ENCODE measurements around the gene MARK4.

DNA sequence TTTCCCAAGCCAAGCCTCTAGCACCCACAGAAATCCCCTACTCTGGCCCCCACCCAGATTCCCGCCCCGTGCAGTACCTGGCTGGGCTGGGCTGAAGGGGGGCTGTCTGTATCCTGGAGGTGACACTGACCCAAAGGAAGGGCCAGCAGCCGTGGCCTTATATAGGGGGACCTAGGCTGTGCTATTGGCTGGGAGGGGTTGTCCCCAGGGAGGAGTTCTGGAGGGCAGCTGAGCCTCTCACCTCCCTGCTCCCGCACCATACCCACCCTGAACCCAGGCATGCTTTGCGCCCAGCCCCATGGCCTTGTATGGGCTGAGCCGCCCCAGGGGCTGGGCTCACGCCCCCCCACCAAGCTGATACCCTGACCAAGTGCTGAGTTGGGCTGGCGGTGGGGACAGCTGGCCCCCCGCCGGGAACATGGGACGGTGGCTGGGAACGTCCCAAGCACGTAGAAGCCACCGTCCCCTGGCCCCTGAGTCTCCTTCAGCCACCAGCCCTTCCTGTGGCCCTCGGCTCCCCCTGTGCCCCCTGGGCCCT, 71.7 kb downstream of the MARK4 start, which contains the start of gene CKM:
- no peak for TF ChIP-seq POLR2A (IDR thresholded peaks at IDR 0.05)
- no peak for TF ChIP-seq CTCF (IDR thresholded peaks at IDR 0.05)

Measured in lower leg skin (tissue), 3 donors.